GM13977 (cell line): ENCODE measurements around the gene FBL.

Source experiments
- DNase-seq: peaks from one replicate; pipeline ENCODE4 v3.0.0; 2012; ENCODE audit warnings: low spot score
- CTCF ChIP-seq: IDR thresholded peaks from 2 replicates; pipeline ENCODE4 v1.5.1; 2012; ENCODE audit warnings: mild to moderate bottlenecking, control low read depth; ENCODE audit not compliant: insufficient read depth; ENCODE audit errors: extremely low read depth, missing control alignments
- in situ Hi-C: fragments of 300-500 bp; cut with MboI; formaldehyde crosslinking; loops from one replicate; pipeline ENCODE4 v1.12.0; 2022; ENCODE audit warnings: low sequenced_read_pairs, low pct_unique_long_range_greater_than_20kb, mixed read lengths, inconsistent platforms; ENCODE audit not compliant: unreplicated experiment

FBL gene

GRCh38 chr19:39865186-39865585 is 19.0 kb upstream of the FBL start:
- no peak for DNase-seq
- in situ Hi-C loops: no loop called here
- TF ChIP-seq CTCF: no peak

DNA sequence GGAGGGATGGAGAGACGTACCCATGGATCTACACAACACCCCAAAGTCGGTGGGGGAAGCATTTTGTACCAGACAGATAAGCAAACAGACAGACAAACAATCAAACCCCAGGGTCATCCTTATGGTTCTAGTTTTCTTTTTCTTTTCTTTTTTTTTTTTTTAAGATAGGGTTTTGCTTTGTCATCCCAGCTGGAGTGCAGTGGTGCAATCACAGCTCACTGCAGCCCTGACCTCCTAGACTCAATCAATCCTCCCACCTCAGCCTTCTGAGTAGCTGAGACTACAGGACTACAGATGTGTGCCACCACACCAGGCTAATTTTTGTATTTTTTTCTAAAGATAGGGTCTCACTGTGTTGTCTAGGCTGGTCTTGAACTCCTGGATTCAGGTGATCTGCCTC is 17.9 kb upstream of the FBL start:
- in situ Hi-C loops: no loop called here
- TF ChIP-seq CTCF: no peak
- DNase-seq: no peak

DNA sequence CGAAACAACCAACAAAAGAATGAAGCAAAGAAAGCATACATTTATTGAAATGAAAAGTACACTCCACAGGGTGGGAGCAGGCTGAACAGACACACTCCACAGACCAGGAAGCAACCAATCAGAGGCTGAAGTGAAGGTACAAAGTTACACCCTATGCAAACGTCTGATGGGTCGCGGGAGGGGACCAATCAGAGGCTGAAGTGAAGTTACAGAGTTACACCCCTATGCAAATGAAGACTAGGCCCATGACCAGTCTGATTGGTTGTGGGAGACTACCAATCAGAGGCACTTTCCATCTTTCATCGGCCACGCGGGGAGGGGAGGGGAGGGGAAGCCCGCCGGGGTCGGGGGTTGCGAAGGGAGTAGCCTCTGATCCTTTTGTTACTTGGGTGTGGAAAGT is 12.4 kb upstream of the FBL start:
- TF ChIP-seq CTCF: no peak
- no peak for DNase-seq
- in situ Hi-C loops: no loop called here

GRCh38 chr19:39852882-39853281 is 6.7 kb upstream of the FBL start:
- TF ChIP-seq CTCF: no peak
- no peak for DNase-seq
- in situ Hi-C loops: no loop called here

- no peak for TF ChIP-seq CTCF
- in situ Hi-C loops: no loop called here
- DNase-seq: no peak
Measured at GRCh38 chr19:39850892-39851291, 4.7 kb upstream of the FBL start.

DNA sequence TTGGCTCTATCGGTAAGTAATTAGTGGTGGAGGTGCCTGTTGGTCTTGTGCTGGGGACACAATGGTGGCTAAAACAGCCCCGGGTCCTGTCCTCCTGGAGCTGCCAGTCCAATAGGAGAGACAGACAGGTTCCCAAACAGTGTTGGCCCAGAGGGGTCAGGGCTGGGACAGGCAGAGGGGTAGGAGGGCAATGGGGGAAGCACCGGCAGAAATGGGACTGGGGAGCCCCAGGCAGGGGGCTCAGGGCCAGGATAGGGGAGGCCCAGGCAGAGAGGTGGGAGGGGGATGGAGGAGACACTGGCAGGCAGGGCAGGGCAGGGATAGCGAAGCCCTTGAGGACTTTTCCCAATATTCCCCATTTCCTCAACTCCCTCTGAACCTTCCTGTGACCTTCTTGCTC is 2.2 kb upstream of the FBL start:
- no peak for DNase-seq
- in situ Hi-C loops: loop anchor here (10.0 kb wide), 3 partner anchors 54 to 304 kb away; partner anchors contain the start of gene EID2
- TF ChIP-seq CTCF: no peak

GRCh38 chr19:39847525-39847924 is 1.3 kb upstream of the FBL start:
- DNase-seq: no peak
- in situ Hi-C loops: loop anchor here (10.0 kb wide), 3 partner anchors 53 to 303 kb away; partner anchors contain the start of gene EID2
- no peak for TF ChIP-seq CTCF
